Measurements from ENCODE around the gene VIPR1.
"Not testable (repeated sequence)": the region's sequence is repeated elsewhere in the genome, so short reads cannot be mapped to it uniquely, and the experiment has no call there.

The VIPR1 gene

DNA sequence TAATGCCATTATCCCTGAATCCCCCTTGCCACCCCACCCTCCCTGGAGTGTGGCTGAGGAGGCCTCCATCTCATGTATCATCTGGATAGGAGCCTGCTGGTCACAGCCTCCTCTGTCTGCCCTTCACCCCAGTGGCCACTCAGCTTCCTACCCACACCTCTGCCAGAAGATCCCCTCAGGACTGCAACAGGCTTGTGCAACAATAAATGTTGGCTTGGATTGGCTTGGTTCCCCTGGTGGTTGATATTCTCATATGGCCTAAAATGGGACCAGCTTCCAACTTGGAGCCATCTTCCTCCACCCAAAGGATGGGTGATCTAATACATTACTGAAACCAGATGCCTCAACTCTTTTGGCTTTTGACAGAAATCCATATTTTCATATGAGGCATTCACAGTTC, 34.9 kb downstream of the VIPR1 start:
- DNase-seq = no peak

DNA sequence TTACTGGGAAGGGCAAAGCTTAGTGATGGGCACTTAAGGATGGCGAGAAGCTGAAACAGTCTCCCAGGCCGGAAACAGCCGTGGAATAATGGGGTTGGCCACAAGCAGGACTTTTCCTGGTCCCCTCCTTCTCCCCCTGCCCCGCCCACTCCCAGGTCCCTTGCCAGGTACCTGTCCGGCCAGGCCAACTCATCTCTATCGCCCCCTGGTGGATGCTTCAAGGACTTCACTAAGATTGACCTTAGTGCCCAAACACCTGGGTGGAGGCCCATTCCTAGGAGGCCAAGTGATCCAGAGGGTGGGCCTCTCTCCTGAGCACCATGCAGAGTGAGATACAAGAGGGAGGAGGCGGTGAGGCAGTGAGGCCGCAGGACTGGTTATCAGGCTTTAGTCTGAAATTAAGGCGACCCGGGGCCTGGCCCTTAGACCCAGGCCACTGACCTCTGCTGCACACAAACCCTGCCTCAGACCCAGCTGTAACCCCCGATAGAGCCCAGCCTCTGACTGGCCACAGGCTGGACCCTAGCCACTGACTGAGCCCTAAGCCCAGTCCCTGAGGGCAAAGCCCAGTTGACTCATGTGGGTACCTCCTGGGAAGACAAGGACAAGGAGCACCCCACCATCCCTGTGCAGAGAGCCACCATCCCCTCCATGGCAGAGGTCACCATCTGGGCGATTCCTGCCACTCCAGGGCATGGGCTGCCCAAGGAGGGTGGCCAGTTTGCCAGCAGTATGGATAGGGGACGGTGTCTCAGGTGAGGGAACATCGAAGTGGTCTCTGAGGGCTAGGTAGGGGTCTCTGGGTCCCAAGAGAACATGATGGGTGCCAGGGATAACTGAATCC, 37.6 kb downstream of the VIPR1 start:
- DNase-seq = no peak

DNA sequence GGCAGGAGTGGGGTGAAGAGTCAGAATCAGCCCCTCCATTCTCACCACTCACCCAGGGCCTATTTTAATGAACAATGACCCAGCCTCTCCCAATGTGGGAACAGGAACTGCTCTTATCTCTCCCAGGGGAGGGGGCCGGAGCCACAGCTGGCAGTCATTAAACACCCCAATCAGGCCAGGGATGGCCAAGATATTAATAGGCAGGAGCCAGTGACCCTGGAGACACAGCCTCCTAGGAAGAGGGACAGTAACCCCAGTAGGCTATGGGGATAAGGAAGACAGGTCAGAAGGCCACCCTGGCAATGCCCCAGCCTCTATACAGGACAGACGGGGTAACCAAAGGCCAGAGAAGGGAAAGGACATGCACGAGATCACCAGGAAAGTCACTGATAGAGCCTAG, 38.6 kb downstream of the VIPR1 start:
- DNase-seq = no peak

DNA sequence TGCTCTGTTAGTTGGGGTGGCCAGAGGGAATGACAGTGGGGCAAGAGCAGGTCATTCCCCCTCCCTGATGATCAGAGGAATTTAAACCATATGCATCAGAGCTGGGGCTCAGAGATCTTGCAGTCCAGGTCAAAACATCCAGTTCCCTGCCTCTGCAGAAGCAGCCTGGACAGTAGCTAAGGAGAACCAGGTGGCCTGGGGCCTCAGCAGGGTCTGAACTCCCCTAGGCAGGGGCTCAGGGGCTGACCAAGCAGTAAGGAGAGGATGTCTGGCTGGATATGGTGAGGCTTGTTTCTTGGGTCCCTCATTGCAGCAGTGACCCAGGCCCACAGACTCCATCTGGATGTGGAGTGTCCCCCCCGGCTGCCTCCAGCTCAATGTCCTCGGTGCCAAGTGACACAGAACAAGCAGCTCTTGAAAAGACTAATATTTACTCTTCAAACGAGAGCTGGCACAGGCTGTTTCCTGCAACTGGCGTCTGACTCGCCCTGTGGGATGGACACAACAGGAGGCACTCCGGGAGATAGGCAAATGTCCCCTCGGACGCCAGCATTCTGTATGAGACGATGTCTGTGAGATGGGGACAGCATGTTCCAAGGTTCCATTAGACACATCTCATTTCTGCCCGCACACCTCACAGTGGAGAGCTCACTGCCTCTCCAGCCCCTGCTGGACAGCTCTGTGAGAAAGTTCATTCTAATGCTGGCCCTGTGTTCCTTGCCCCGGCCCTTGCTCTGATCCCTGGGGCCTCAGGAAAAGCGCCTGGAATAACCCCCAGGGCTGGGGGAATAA, 42.2 kb downstream of the VIPR1 start:
- no peak for DNase-seq

DNA sequence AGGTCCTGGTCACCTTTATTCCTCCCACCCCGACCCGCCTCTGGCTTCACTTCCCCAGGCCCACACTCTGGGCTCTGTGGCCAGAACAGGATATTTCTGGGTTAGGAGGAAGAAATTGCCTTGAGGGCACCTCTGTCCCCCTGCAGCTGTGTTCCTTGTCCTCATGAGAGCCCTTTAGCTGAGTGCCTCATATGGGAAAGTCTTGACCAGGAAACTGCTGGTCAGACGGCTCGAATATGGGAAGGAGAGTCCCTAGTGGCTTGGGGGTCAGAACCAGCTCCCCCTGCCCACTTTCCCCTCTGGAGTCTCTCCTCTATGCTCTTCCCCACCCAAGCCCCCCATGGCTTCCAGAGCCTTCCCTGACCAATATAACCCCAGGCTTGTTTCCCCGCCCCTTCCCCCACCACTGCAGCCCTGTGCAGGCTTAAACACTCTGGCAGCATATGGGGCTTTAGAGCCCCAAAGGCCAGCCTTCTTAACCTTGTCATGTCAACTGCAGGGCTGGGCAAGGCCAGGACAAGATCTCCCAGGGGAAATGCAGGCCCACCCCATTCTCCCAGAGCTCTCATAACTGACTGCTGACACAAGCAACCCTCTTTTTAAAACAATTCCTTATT, 42.9 kb downstream of the VIPR1 start:
- no peak for DNase-seq

DNA sequence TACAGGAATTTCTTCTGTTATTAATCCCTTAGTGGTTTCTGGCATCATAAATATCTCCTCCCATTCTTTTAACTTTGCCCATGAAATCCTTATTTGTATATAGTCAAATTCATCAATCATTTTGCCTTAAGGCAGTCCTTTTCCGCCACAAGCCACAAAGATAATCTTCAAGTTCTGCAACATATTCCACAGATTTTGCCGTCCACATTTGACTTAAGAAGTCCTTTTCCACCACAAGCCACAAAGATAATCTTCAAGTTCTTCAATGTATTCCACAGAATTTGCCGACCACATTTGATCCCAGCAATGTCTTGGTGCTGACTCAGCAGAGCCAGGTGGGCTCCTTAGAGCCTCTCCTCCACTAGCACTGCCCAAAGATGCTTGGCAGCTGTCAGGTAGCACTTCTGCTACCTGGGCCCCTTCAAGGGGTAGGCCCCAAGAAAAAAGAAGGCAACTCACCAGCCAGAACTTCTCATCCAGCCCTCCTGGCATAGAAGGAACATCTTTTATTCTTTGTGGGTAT, 44.3 kb downstream of the VIPR1 start:
- DNase-seq = no peak

DNA sequence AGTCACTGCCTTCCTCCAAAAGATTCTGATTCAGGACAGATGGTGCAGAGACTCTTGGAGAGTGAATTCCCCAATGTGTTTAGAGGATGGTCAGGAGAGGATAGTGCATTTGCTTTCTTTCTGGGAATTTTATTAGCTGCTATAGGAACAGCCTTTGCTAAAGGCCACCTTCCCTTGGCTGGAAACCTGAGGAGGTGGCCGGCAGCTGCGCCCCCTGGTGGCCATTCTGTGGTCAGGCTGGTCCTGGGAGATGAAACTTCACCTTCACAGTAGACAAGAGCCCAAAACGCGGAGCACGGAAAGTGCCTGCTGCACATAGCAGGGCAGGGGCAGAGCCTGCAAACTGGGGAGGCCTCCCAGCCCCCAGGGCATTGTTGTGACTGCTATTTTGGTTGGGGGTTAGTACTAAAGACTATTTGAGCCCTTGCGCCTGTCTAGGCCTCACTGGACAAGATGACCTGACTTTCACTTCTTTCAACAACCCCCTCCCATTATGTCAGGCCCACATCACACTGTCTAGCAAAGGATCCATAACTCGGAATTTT, 45.0 kb downstream of the VIPR1 start:
- DNase-seq = peak; percentile 38

DNA sequence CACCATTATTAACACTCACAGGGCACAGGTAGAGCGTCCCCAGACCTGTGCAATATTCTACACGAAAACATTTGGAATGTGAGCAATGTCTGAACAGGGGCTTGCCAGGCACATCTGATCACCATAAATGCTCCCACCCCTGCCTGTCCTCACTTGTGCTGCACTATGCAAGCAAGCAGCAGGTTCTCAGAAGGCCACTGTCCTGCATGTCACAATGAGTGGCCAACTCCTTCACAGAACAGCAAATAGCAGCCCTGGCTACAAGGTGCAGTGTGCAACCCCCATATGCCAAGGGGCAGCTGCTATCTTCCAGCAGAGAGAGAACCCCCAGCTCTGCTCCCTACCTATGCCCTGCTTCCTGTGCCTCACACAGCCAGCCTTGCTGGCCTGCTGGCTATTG, 46.7 kb downstream of the VIPR1 start:
- DNase-seq = no peak

DNA sequence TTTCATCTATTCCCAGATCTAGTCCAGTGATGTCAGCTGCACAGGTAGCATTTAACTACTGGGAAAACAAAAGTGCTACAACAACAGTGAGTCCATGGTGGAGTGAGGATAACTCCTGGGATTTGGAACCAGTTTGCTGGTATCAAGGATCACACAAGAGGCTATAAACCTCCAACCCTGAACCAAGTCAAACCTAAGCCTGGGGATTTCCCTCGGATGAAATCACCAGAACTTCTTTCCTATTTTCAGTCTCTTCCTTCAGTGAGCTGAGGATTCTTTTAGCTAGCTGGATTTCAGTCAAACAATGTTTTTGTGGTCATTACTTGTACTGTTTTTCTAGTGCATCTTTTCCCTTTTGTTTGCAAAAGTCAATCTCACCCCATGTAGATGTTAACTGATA, 47.8 kb downstream of the VIPR1 start:
- DNase-seq = no peak

DNA sequence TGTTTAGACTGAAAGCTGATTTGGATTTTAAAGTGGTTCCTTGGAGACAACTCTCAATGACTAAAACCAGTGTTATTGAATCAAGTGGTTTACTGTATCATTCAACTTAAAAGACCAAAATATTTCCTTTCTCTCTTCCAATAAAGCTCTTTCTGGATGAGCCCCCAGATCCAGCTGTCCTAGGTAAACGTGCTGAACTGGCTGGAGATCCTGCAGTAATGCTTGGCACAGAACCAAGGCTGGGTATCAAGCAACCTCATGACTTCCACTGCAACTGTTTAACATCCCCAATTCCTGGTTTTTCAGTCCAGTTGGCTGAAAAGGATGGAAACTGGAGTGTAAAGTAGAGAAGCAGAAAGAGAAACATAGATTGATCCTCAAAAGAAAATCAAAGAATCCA, 50.4 kb downstream of the VIPR1 start:
- no peak for DNase-seq

DNA sequence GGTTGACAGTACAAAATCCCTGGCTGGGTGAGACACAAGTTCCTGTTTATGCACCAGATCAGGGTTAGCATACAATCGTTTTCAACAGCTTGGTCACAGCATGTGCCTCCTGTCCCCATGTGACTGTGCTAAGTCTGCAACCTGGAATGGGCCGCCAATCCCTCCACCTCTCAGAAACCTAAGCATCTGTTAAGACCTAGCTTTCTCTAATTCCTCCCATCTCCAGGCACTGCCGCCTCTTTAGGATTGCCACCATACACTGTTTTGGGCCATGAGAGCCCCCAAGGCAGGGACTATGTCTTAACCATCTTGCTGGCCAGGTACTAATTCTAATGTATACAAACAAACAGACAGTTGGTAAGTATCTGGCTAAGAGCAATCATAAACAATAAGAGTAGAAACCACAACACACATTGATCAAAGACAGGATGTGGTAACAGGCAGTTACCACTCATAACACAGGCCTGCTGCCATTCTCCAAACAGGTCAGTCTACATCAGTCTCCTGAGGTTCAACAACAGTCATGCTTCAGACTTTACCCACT, 53.7 kb downstream of the VIPR1 start:
- no peak for DNase-seq

DNA sequence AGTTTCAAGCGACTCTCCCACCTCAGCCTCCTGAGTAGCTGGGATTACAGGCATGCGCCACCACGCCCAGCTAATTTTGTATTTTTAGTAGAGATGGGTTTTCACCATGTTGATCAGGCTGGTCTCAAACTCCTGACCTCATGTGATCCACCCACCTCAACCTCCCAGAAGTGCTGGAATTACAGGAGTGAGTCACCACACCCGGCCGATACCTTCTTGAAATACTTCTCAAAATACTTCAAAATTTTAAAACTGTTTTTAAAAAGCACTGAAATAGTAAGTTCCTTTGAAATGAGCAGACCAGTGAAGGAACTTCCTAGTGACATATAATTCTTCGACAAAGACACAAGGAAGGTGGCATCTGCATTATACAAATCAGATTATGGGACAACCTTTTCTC, 54.4 kb downstream of the VIPR1 start:
- DNase-seq = not testable (repeated sequence)

DNA sequence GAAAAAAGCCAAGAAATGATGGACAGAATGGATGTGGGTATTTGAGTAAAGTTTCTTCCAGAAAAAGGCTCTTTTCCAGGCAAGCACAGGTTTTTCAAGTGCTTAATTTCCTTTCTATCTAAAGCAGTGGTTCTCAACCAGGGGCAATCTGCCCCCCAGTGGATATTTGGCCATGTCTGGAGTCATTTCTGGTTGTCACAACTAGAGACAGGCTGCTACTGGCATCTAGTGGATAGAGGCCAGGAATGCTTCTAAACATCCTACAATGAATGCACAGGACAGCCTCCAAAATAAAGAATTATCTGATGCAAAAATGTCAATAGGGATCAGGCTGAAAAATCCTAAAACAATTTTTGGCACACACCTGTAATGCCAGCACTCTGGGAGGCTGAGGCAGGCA, 55.4 kb downstream of the VIPR1 start:
- DNase-seq = no peak

DNA sequence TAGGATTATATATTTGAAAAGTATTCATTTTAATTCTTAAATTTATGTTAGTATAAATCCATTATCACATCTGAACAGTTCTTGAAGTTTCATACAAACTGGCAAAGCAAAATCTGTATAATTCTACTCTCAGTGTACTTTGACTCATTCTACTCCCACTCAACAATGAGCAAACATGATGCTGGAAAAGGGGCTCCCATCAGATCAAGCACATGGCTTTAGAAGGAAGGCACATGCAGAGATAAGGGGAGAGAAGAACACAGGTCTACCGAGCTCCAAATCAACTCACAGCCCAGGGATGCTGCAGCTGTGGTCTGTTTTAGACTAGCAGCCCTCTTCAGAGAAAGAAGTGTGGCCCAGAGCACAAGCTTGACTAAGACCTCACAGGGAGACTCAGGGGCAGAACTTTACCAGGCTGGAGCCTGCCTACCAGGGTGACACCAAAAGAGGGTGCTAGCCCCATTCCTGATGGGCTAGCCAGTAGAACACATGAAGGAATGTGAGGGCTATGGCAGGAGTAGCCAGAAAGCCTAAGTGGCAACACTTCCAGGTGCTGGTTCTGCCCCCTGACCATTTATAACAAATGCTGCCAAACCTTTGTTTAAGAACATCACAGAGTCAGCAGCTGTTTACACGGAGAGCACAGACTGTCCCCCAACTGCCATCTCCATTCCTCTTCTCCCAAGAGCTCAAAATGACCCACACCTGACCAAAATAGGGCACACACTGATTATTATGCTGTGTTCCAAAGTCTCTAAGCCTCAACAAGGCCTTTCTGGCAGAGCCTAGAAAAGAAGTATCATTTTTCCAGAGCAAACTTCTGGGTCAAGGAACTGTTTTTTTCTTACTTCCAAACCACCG, 59.8 kb downstream of the VIPR1 start:
- DNase-seq = no peak

DNA sequence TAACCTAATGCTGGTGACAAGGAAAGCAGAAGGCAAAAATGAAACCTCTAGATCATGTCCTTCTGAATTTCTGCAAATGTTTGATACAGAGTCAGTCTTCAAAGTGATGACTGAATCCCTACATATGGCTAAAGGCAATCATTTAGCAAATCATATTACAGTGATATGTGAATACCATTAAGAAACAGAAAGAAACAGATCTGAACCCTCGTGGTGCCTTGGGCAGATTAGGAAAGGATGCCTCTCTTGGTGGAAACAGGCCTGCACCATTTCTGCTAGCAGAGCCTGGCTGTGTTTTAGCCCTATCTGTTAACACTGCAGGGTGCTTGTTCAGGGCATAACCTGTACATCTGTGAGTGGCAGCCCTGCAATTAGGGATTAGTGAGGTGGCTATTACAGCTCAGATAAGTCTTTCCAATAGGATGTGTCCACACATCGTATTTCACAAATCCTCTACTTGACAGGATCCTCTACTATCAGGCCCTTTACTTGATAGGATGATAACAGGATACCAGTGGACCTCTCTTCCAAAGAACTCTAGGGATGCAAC, 67.2 kb downstream of the VIPR1 start:
- DNase-seq = no peak

DNA sequence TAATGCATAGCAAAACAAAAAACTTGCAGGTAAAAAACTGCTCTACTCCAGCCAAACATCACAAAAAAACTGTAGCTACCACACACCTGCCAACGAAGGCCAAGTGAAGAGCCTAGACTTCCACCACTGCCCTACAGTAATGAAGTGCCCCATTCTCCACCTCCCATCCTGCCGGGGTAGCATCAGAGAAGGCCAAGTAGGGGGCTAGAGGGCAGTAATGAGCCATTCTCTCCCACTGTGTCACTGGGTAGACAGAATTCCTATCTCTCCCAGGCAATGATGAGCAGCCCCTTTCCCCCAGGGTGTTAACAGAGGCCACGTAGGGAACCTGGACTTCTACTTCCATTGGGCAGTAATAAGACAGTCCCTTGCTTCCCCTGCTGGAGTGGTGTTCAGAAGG, 69.8 kb downstream of the VIPR1 start:
- peak; percentile 27 for DNase-seq

DNA sequence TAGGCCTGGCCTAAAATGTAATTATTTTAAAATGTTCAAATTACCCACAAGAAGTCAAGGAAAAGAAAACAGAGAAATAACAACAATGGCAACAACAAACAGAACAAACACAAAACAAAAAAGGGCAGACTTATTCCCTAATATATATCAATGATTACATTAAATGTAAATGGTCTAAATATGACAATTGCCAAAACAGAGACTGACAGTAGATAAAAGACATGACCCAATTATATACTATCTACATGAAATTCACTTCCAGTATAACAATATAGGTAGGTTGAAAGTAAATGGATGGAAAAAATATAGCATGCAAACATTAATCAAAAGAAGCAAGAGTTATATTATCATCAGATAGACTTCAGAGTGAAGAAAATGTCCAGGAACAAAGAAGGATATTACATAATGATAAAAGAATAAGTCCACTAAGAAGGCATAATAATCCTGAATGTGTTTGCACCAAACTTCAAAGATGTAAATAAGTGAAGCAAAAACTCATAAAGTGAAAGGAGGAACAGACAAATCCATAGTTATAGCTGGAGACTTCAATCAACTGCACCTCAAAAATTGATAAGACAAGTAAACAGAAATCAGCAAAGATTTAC, 72.8 kb downstream of the VIPR1 start:
- no peak for DNase-seq

DNA sequence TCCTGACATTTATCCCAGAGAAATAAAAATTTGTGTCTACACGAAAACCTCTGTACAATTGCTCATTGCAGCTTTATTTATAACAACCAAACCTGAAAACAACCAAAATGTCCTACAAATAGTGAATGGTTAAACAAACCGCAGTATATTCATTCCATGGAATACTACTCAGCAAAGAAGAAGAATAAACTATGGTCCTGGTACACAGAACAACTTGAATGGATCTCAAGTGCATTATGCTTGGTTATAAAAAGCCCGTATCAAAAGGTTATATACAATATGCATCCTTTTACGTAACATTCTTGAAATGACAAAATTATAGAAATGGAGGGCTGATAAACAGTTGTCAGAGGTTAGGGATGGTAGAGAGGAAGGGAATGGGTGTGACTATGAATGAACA, 75.6 kb downstream of the VIPR1 start:
- no peak for DNase-seq

DNA sequence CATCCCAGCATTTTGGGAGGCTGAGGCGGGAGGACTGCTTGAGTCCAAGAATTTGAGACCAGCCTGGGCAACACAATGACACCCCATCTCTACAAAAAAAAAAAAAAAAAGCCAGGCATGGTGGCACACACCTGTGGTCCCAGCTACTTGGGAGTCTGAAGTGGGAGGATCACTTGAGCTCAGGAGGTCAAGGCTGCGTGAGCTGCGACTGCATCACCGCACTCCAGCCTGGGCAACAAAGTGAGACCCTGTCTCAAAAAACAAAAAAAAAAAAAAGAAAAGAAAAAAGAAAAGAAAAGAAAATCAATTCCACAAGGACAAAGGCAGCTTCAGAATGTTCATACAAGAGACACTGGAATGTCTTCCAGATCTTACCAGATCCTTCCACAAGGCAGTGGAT, 76.9 kb downstream of the VIPR1 start:
- DNase-seq = not testable (repeated sequence)

DNA sequence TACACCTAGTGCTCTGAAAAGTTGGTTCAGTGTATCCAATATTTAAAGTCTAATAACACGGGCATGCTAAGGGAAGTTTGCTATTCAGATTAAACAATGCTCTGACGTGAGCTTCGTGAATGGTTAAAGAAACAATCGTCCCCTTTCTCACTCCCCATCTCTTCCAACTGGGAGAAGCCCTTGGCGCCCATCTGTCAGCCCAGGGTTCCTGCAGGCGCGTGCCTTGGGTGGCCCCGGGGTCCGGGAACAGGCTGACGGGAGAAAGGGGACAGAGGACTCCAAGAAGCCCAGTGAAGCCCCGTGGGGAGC, 78.9 kb downstream of the VIPR1 start:
- no peak for DNase-seq

DNA sequence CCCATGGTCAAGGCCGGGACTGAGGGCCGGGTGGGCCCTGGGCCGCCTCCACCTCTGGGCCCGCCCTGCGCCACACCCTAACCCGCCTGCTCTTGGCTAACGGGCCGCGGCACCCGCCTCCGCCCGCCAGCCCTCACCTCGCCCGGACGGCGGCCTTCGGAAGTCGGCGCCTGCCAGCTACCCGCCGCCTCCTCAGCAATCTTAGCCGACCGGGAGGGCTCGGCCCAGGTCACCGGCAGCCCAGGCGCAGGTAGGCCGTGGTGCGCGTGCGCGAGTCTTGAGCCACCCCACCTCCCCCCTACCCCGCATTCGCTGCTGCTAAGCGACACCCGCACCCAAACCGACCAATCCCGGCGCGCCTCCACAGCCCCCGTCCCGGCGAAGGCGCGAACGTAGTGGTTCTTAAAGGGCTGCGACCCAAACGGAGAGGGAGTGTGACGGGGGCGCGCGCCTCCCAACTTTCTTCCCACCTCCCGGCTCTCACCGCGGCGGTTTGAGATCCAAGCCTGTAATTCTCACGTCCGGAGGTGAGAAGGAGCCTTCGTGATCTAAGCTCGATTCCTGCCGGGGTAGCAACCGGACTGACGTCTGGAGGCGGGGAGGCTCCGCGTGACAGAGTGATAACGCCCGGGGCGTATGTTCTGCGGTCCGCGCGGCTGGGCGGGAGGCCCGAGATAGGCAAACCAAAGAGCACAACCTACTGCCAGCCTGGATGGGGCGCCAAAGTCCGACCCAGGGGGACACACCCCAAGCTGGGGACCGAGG, 79.4 kb downstream of the VIPR1 start, which contains the start of gene SEC22C:
Gene SEC22C (minus strand): TSS at position 259 of the 765 bp plus-strand sequence. CDS start 12,921 bp downstream, outside the sequence.
- DNase-seq = peak; percentile 91
